Measurements from ENCODE around the gene PDE4D. TPM values are rescaled to one million over a fixed set of nuclear protein-coding genes. Genes with fewer than 3 reads are reported as not detected.

PDE4D gene
- total and polyA plus RNA-seq, 2 experiments from 2014 or later = 21.9 to 54.2 TPM

DNA sequence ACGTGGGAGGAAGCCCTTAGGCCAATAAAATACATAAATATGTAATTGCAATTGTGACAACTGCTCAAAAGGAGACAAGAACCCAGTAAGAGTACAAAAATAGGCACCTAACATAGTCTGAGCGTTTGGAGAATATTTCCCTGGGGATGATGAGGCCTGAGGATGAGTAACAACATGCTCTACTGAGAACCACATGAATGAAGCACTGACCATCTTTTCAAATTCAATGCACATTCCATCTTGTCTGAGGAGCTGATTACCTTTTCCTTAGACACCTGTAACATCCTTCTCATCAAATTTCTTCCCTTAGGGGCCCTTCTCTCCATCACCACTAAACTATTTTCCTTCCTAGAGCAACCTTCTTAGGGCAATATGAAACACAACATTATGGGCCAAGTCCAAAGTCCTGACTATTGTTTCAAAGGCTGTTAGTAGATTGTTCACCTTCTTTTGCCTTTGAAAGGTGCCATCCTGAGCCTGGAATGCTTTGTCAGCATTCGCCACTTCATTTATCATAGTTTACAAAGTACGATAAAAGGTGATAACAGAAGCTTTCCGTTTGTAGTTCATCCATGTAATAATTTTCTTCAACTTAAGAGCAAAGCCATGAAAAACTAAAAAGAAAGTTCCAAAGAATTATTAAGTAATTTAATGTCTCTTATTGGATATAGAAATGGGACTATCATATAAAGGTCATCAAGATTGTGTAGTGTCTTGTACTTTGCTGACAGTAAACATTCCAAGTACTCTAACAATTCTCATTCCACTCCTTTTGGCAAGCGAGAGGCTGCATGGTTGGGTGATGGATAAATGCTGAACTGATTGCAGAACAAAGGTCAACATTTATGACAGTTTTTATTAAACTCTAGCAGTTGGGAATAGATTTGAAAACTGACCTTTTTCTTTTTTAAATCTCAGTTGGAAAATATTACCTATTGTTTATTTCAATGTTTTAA is 471.3 kb downstream of the PDE4D start:
- Histone ChIP-seq H3K4me1 (ENCODE audit: low read depth) (no peaks in the 10 kb centered on the region), H3K27ac (no peak overlapping the region), H3K27me3 (no peaks in the 10 kb centered on the region), H3K36me3 (no peaks in the 10 kb centered on the region), H3K4me3 (no peak overlapping the region), H3K9me3 (ENCODE audit: low read depth) (no peaks in the 10 kb centered on the region)
- TF ChIP-seq, protein P1, sequence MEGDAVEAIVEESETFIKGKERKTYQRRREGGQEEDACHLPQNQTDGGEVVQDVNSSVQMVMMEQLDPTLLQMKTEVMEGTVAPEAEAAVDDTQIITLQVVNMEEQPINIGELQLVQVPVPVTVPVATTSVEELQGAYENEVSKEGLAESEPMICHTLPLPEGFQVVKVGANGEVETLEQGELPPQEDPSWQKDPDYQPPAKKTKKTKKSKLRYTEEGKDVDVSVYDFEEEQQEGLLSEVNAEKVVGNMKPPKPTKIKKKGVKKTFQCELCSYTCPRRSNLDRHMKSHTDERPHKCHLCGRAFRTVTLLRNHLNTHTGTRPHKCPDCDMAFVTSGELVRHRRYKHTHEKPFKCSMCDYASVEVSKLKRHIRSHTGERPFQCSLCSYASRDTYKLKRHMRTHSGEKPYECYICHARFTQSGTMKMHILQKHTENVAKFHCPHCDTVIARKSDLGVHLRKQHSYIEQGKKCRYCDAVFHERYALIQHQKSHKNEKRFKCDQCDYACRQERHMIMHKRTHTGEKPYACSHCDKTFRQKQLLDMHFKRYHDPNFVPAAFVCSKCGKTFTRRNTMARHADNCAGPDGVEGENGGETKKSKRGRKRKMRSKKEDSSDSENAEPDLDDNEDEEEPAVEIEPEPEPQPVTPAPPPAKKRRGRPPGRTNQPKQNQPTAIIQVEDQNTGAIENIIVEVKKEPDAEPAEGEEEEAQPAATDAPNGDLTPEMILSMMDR (IDR thresholded peaks at IDR 0.05; ENCODE audit: low read depth, low read length) = no peak
- no peak for DNase-seq (ENCODE audit: low read depth in 1 of 2, low spot score in 1 of 2)

DNA sequence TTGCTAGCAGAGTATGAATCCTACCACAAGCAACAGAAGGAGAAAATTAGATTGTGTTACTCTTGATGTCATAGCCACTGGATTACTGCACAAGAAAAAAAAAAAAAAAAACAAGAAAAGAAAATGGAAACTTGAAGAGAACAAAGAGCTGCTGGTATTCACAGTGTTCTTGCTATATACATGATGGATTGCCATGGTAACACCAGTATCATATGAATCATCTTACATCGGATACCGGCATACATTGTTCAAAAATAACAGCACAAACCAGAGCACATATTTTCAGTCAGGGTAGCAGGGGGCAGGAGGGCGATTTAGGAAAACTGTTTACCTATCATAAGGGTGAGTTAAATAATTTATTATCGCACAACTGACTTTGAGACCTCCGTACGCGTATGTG is 472.9 kb downstream of the PDE4D start:
- no peak overlapping the region for H3K27ac ChIP-seq
- DNase-seq (ENCODE audit: low read depth in 1 of 2, low spot score in 1 of 2) = no peak
- H3K36me3 ChIP-seq = no peaks in the 10 kb centered on the region
- no peaks in the 10 kb centered on the region for H3K27me3 ChIP-seq
- H3K9me3 ChIP-seq (ENCODE audit: low read depth) = no peaks in the 10 kb centered on the region
- no peaks in the 10 kb centered on the region for H3K4me1 ChIP-seq (ENCODE audit: low read depth)
- TF ChIP-seq, protein P1 (IDR thresholded peaks at IDR 0.05; ENCODE audit: low read depth, low read length) = no peak
- no peak overlapping the region for H3K4me3 ChIP-seq

DNA sequence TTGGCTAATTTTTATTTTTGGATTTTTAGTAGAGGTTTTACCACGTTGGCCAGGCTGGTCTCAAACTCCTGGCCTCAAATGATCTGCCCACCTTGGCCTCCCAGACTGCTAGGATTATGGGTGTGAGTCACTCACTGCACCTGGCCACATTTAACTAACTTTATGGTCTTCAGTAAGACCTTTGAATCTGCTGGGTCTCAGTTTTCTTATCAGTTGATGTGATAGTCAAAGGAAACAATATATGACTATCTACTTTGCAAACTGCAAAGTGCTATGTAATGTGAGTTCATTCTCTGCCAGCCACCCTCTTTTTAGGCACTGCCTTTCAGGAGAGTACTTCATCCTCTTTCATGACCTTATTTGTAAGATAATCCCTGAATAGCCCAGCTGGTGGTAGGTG is 474.7 kb downstream of the PDE4D start:
- no peak for DNase-seq (ENCODE audit: low read depth in 1 of 2, low spot score in 1 of 2)
- no peak overlapping the region for H3K27ac ChIP-seq
- TF ChIP-seq, protein P1 (IDR thresholded peaks at IDR 0.05; ENCODE audit: low read depth, low read length) = no peak
- no peaks in the 10 kb centered on the region for H3K27me3 ChIP-seq
- no peak overlapping the region for H3K4me3 ChIP-seq
- H3K36me3 ChIP-seq = no peaks in the 10 kb centered on the region
- no peaks in the 10 kb centered on the region for H3K9me3 ChIP-seq (ENCODE audit: low read depth)
- H3K4me1 ChIP-seq (ENCODE audit: low read depth) = no peaks in the 10 kb centered on the region

DNA sequence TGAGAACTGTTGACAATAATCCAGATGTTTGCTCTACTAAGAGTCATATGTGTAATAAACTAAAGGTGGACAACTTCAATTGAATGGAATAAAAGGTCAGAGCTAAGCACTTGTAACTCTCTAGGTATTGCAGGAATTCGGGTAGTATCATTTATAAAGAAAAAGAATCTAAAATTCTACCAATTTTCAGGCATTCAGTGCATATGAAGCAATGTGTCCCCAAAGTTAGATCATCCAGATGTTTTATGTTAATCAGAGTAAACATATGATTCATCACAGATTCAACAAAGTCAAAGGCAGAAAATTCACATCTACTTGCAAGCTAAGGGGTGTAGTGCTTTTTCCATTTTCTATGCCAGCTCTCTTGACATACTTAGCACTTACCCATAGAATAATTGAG is 477.1 kb downstream of the PDE4D start:
- Histone ChIP-seq H3K27ac (no peak overlapping the region), H3K9me3 (ENCODE audit: low read depth) (no peaks in the 10 kb centered on the region), H3K36me3 (no peaks in the 10 kb centered on the region), H3K4me1 (ENCODE audit: low read depth) (no peaks in the 10 kb centered on the region), H3K27me3 (no peaks in the 10 kb centered on the region), H3K4me3 (no peak overlapping the region)
- TF ChIP-seq, protein P1 (IDR thresholded peaks at IDR 0.05; ENCODE audit: low read depth, low read length) = no peak
- DNase-seq (ENCODE audit: low read depth in 1 of 2, low spot score in 1 of 2) = peak in 1 of 2 donors; percentile 22

DNA sequence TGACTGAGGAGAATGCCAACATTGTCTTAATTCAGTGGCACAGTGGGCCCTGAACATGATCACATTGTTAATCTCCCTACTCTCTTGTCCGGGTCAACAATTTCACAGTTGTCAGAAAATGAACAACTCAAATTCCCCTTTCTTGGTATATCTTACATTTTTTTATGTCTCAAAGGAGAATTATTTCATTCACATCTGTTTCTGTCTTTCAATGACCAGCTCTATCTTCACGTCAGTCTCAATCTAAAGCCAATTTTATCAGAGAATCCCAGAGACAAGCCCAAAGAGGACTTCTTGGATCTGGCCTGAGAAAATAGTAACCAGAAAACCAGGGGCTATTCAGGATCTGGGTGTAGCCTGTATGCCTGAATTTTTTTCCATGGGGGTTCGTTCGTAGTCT is 477.5 kb downstream of the PDE4D start:
- no peak for DNase-seq (ENCODE audit: low read depth in 1 of 2, low spot score in 1 of 2)
- Histone ChIP-seq H3K9me3 (ENCODE audit: low read depth) (no peaks in the 10 kb centered on the region), H3K27ac (no peak overlapping the region), H3K27me3 (no peaks in the 10 kb centered on the region), H3K4me3 (no peak overlapping the region), H3K4me1 (ENCODE audit: low read depth) (no peaks in the 10 kb centered on the region), H3K36me3 (no peaks in the 10 kb centered on the region)
- TF ChIP-seq, protein P1 (IDR thresholded peaks at IDR 0.05; ENCODE audit: low read depth, low read length) = no peak

Data from cardiac muscle cell (in vitro differentiated cells and primary cell).